SK-N-SH treated with all-trans-retinoic acid at 6 μM for 48 hours (cell line): ENCODE results near the gene RBM39.
"Not testable (repeated sequence)": the region's sequence is repeated elsewhere in the genome, so short reads cannot be mapped to it uniquely, and the experiment has no call there.

Experiments used
- ARNTL ChIP-seq: fragments of 450-650 bp; formaldehyde crosslinking; IDR thresholded peaks from 2 replicates; pipeline ENCODE4 v1.5.0; 2020; ENCODE audit warnings: low read depth, mild to moderate bottlenecking, moderate library complexity, borderline replicate concordance
- CSDC2 ChIP-seq: fragments of 250-450 bp; sonication (Bioruptor Pico); IDR thresholded peaks from 2 replicates; pipeline ENCODE4 v1.5.0; 2020; ENCODE audit warnings: mild to moderate bottlenecking, moderate library complexity
- GLIS3 ChIP-seq: fragments of 250-450 bp; sonication (Bioruptor Pico); IDR thresholded peaks from 2 replicates; pipeline ENCODE4 v1.5.0; 2020; ENCODE audit warnings: mild to moderate bottlenecking, moderate library complexity
- PATZ1 ChIP-seq: fragments of 250-450 bp; sonication (Bioruptor Pico); IDR thresholded peaks from 2 replicates; pipeline ENCODE4 v1.8.0; 2020; ENCODE audit warnings: mild to moderate bottlenecking, moderate library complexity, borderline replicate concordance
- PPARA ChIP-seq: fragments of 250-450 bp; sonication (Bioruptor Pico); IDR thresholded peaks from 2 replicates; pipeline ENCODE4 v1.5.0; 2020; ENCODE audit warnings: mild to moderate bottlenecking, borderline replicate concordance
- RARB ChIP-seq: fragments of 250-450 bp; sonication (Bioruptor Pico); IDR thresholded peaks from 2 replicates; pipeline ENCODE4 v1.8.0; 2021; ENCODE audit warnings: mild to moderate bottlenecking, moderate library complexity
- TCF4 ChIP-seq: fragments of 250-450 bp; sonication (Bioruptor Pico); IDR thresholded peaks from 2 replicates; pipeline ENCODE4 v1.8.0; 2021; ENCODE audit warnings: mild to moderate bottlenecking, moderate library complexity, borderline replicate concordance
- TSHZ2 ChIP-seq: fragments of 250-450 bp; sonication (Bioruptor Pico); IDR thresholded peaks from 2 replicates; pipeline ENCODE4 v1.5.0; 2020; ENCODE audit warnings: mild to moderate bottlenecking, moderate library complexity
- ZC3H10 ChIP-seq: fragments of 250-450 bp; sonication (Bioruptor Pico); IDR thresholded peaks from 2 replicates; pipeline ENCODE4 v1.5.1; 2021; ENCODE audit warnings: mild to moderate bottlenecking, moderate library complexity
- ZFP3 ChIP-seq: fragments of 250-450 bp; sonication (Bioruptor Pico); IDR thresholded peaks from 2 replicates; pipeline ENCODE4 v1.5.0; 2020; ENCODE audit warnings: mild to moderate bottlenecking, moderate library complexity
- ZFP30 ChIP-seq: fragments of 450-650 bp; formaldehyde crosslinking; IDR thresholded peaks from 2 replicates; pipeline ENCODE4 v1.5.0; 2022; ENCODE audit warnings: mild to moderate bottlenecking, moderate library complexity
- ZNF8 ChIP-seq: fragments of 450-650 bp; formaldehyde crosslinking; IDR thresholded peaks from 2 replicates; pipeline ENCODE4 v1.5.0; 2020; ENCODE audit warnings: mild to moderate bottlenecking, moderate library complexity
- TF ChIP-seq, protein P1 (sequence below): fragments of 250-450 bp; sonication (Bioruptor Pico); IDR thresholded peaks from 2 replicates; pipeline ENCODE4 v1.5.1; 2020; ENCODE audit warnings: low read depth, mild to moderate bottlenecking, moderate library complexity

- TF ChIP-seq, protein P1, sequence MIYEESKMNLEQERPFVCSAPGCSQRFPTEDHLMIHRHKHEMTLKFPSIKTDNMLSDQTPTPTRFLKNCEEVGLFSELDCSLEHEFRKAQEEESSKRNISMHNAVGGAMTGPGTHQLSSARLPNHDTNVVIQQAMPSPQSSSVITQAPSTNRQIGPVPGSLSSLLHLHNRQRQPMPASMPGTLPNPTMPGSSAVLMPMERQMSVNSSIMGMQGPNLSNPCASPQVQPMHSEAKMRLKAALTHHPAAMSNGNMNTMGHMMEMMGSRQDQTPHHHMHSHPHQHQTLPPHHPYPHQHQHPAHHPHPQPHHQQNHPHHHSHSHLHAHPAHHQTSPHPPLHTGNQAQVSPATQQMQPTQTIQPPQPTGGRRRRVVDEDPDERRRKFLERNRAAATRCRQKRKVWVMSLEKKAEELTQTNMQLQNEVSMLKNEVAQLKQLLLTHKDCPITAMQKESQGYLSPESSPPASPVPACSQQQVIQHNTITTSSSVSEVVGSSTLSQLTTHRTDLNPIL (CRISPR knock-in tag) = not testable (repeated sequence)
- TF ChIP-seq ARNTL (CRISPR knock-in tag); GLIS3 (CRISPR knock-in tag); ZFP30 (CRISPR knock-in tag); RARB (CRISPR knock-in tag); TSHZ2 (CRISPR knock-in tag); ZFP3 (CRISPR knock-in tag); ZNF8; TCF4 (CRISPR knock-in tag); ZC3H10 (CRISPR knock-in tag); CSDC2 (CRISPR knock-in tag); PATZ1 (CRISPR knock-in tag); PPARA (CRISPR knock-in tag): not testable (repeated sequence)
These were observed 35.2 kb downstream of the RBM39 start for GRCh38 chr20:35706591-35707529.
